A549 treated with CORT108297 at 1 μM for 4 hours (cell line): ENCODE measurements around the gene RNGTT. TPM values are rescaled to one million over a fixed set of nuclear protein-coding genes. Genes with fewer than 3 reads are reported as not detected.

Experiments used
- total RNA-seq: library from RNA; stranded (reverse); fragments of 200-300 nt; extraction: Qiagen RNA extraction; gene quantifications from 5 replicates; pipeline ENCODE4 v1.2.3, GENCODE V29; 2022

RNGTT gene
- total RNA-seq: 6.7 to 10.7 TPM (median 8.8 TPM) in 5 replicates

GRCh38 chr6:88963139-88964090 is at the start of gene RNGTT:
RNGTT (minus strand) TSS chr6:88963618; CDS start chr6:88963409, 209 bp downstream.

Other genes starting within 250 kb of the RNGTT start
- 19.0 to 29.5 TPM (median 27.4 TPM) in 5 replicates for gene PNRC1, start 117.1 kb upstream of the RNGTT start, total RNA-seq
- gene SRSF12, start 154.5 kb upstream of the RNGTT start, total RNA-seq: 0.82 to 1.5 TPM (median 1.3 TPM) in 5 replicates
- 10.0 to 15.1 TPM (median 13.7 TPM) in 5 replicates for gene PM20D2, start 182.4 kb upstream of the RNGTT start, total RNA-seq